SK-N-SH (cell line): Measurements from ENCODE around the gene BRAF. TPM values are rescaled to one million over a fixed set of nuclear protein-coding genes. Genes with fewer than 3 reads are reported as not detected.
"Not testable (repeated sequence)": the region's sequence is repeated elsewhere in the genome, so short reads cannot be mapped to it uniquely, and the experiment has no call there.

Experiments
- CTCF ChIA-PET: fragments of 300-600, 350-600 bp; formaldehyde crosslinking; extraction: SDS; loops from one replicate; lab custom pipeline; 2021; lab: Yijun Ruan, JAX
- POLR2A ChIA-PET: fragments of 350-600 bp; sonication (Branson Sonifier 250); formaldehyde crosslinking; extraction: SDS; loops from one replicate; lab custom pipeline; 2020; ENCODE audit warnings: antibody characterized with exemption, inconsistent platforms; lab: Yijun Ruan, JAX
- DNase-seq: peaks from one replicate; pipeline ENCODE4 v3.0.0; 2012
- H2AFZ ChIP-seq: fragments of 200-600 bp; sonication (generic); 2 replicates; pipeline ENCODE4 v1.8.1; 2016; ENCODE audit warnings: antibody characterized with exemption, mild to moderate bottlenecking, low read depth
- H3F3A ChIP-seq: fragments of 200-600 bp; sonication (generic); replicated peaks from 2 replicates; pipeline ENCODE3; 2016; ENCODE audit warnings: antibody characterized with exemption, mild to moderate bottlenecking; ENCODE audit not compliant: insufficient read depth
- H3K27ac ChIP-seq, 2 experiments: fragments of 200-500 bp in 1 of 2; fragments of 200-600 bp in 1 of 2; sonication (Bioruptor generic) in 1 of 2; sonication (generic), shearing (Covaris generic) in 1 of 2; 2 replicates each; pipeline versions ENCODE4 v1.5.1 to v1.6.1; 2014 to 2016; ENCODE audit warnings: low read depth in 2 of 2, inconsistent platforms in 1 of 2, low read length in 1 of 2, mild to moderate bottlenecking in 1 of 2, mixed read lengths in 1 of 2
- H3K27me3 ChIP-seq: fragments of 200-600 bp; sonication (generic), shearing (Covaris generic); 2 replicates; pipeline ENCODE4 v1.6.1; 2016; ENCODE audit warnings: mixed run types; ENCODE audit not compliant: insufficient read depth
- H3K36me3 ChIP-seq, 2 experiments: fragments of 200-500 bp in 1 of 2; fragments of 200-600 bp in 1 of 2; sonication (Bioruptor generic) in 1 of 2; sonication (generic) in 1 of 2; replicated peaks in 1 of 2; 2 replicates each; pipeline versions ENCODE3 to v1.5.1; 2014 to 2016; ENCODE audit warnings: low read length in 1 of 2, mild to moderate bottlenecking in 1 of 2; ENCODE audit not compliant: insufficient read depth in 2 of 2, control insufficient read depth in 1 of 2
- H3K4me1 ChIP-seq, 2 experiments: fragments of 200-500 bp in 1 of 2; fragments of 200-600 bp in 1 of 2; sonication (Bioruptor generic) in 1 of 2; sonication (generic), shearing (Covaris generic) in 1 of 2; 2 replicates each; pipeline versions ENCODE4 v1.5.1 to v1.6.1; 2014 to 2016; ENCODE audit warnings: low read depth in 1 of 2, low read length in 1 of 2, mixed run types in 1 of 2; ENCODE audit not compliant: insufficient read depth in 2 of 2, control insufficient read depth in 1 of 2
- H3K4me2 ChIP-seq: fragments of 200-600 bp; sonication (generic), shearing (Covaris generic); 2 replicates; pipeline ENCODE4 v1.6.1; 2017; ENCODE audit warnings: mixed run types
- H3K4me3 ChIP-seq, 2 experiments: fragments of 200-500 bp in 1 of 2; fragments of 200-600 bp in 1 of 2; sonication (Bioruptor generic) in 1 of 2; sonication (generic), shearing (Covaris generic) in 1 of 2; 2 replicates each; pipeline versions ENCODE4 v1.5.1 to v1.8.1; 2014 to 2016; ENCODE audit warnings: low read depth in 2 of 2, inconsistent platforms in 1 of 2, low read length in 1 of 2, mild to moderate bottlenecking in 1 of 2, mixed read lengths in 1 of 2, moderate library complexity in 1 of 2
- H3K79me2 ChIP-seq: fragments of 200-600 bp; sonication (generic); 2 replicates; pipeline ENCODE4 v1.8.1; 2017; ENCODE audit warnings: mild to moderate bottlenecking; ENCODE audit not compliant: insufficient read depth
- H3K9ac ChIP-seq: fragments of 200-600 bp; sonication (generic); 2 replicates; pipeline ENCODE4 v1.6.1; 2017; ENCODE audit warnings: mixed run types
- H3K9me2 ChIP-seq: fragments of 200-600 bp; sonication (generic); 2 replicates; pipeline ENCODE4 v1.6.1; 2017; ENCODE audit warnings: mixed run types
- H3K9me3 ChIP-seq: fragments of 200-600 bp; sonication (generic); 2 replicates; pipeline ENCODE4 v1.6.1; 2017; ENCODE audit warnings: mixed run types, mild to moderate bottlenecking, moderate library complexity
- H4K20me1 ChIP-seq: fragments of 200-600 bp; sonication (generic); 2 replicates; pipeline ENCODE4 v1.6.1; 2017; ENCODE audit warnings: mild to moderate bottlenecking, mixed run types; ENCODE audit not compliant: insufficient read depth
- ELF1 ChIP-seq: IDR thresholded peaks from 2 replicates; pipeline ENCODE4 v1.4.0; 2012
- EZH2phosphoT487 ChIP-seq: fragments of 200-600 bp; sonication (generic); IDR thresholded peaks from 2 replicates; pipeline ENCODE4 v1.6.1; 2017; ENCODE audit warnings: low read depth, mixed run types, mild to moderate bottlenecking, antibody characterized with exemption, moderate library complexity, borderline replicate concordance
- GATA2 ChIP-seq: sonication (generic); formaldehyde crosslinking; IDR thresholded peaks from 2 replicates; pipeline ENCODE4 v1.5.0; 2020; ENCODE audit warnings: mild to moderate bottlenecking, missing genetic modification reagents
- MXI1 ChIP-seq: IDR thresholded peaks from 2 replicates; pipeline ENCODE4 v1.6.1; 2012; ENCODE audit warnings: mild to moderate bottlenecking, low read depth, low read length, improper control_type of control experiment
- NFIC ChIP-seq: IDR thresholded peaks from 2 replicates; pipeline ENCODE4 v1.4.0; 2012; ENCODE audit warnings: borderline replicate concordance
- NRF1 ChIP-seq: IDR thresholded peaks from 2 replicates; pipeline ENCODE4 v1.6.1; 2012; ENCODE audit warnings: low read depth, mild to moderate bottlenecking, low read length
- RAD21 ChIP-seq: IDR thresholded peaks from 2 replicates; pipeline ENCODE4 v1.6.1; 2012; ENCODE audit warnings: mild to moderate bottlenecking, low read length
- RCOR1 ChIP-seq: fragments of 150-350 bp; IDR thresholded peaks from 2 replicates; pipeline ENCODE4 v1.6.1; 2017; ENCODE audit warnings: antibody characterized with exemption, low read length
- RXRA ChIP-seq: IDR thresholded peaks from 2 replicates; pipeline ENCODE4 v1.4.0; 2012; ENCODE audit warnings: low read depth, mild to moderate bottlenecking, borderline replicate concordance
- TCF12 ChIP-seq: IDR thresholded peaks from 2 replicates; pipeline ENCODE4 v1.4.0; 2012
- TEAD4 ChIP-seq: IDR thresholded peaks from 2 replicates; pipeline ENCODE4 v1.4.0; 2012; ENCODE audit warnings: mild to moderate bottlenecking, borderline replicate concordance; ENCODE audit not compliant: insufficient read depth
- WGBS: methylation state at CpG from one replicate; pipeline ENCODE4 v1.1.6; 2017; ENCODE audit warnings: low lambda C conversion rate; 5-methylcytosine and 5-hydroxymethylcytosine counted together
- polyA plus RNA-seq, 3 experiments: library from polyadenylated mRNA; depleted of rRNA; stranded (reverse); fragments of >200 nt; gene quantifications; 2 replicates each; pipeline ENCODE4 v1.2.3, GENCODE V29; 2012
- TF ChIP-seq, protein P1 (sequence below): fragments of 150-350 bp; IDR thresholded peaks from 2 replicates; pipeline ENCODE4 v1.6.1; 2016; ENCODE audit warnings: mild to moderate bottlenecking, low read depth, low read length
- TF ChIP-seq, protein P2 (sequence below): IDR thresholded peaks from 2 replicates; pipeline ENCODE4; 2012
- TF ChIP-seq, protein P3 (sequence below): fragments of 200-600 bp; sonication (generic); IDR thresholded peaks from 2 replicates; pipeline ENCODE4 v1.6.1; 2017; ENCODE audit warnings: antibody characterized with exemption, mild to moderate bottlenecking, moderate library complexity
- TF ChIP-seq, protein P4 (sequence below): fragments of 150-350 bp; IDR thresholded peaks from 2 replicates; pipeline ENCODE4 v1.6.1; 2017; ENCODE audit warnings: antibody characterized with exemption, low read length, low read depth, borderline replicate concordance

The BRAF gene
- polyA plus RNA-seq, 1 of the 3 experiments (the other 2 are of a cell fraction): 5.2 TPM

DNA sequence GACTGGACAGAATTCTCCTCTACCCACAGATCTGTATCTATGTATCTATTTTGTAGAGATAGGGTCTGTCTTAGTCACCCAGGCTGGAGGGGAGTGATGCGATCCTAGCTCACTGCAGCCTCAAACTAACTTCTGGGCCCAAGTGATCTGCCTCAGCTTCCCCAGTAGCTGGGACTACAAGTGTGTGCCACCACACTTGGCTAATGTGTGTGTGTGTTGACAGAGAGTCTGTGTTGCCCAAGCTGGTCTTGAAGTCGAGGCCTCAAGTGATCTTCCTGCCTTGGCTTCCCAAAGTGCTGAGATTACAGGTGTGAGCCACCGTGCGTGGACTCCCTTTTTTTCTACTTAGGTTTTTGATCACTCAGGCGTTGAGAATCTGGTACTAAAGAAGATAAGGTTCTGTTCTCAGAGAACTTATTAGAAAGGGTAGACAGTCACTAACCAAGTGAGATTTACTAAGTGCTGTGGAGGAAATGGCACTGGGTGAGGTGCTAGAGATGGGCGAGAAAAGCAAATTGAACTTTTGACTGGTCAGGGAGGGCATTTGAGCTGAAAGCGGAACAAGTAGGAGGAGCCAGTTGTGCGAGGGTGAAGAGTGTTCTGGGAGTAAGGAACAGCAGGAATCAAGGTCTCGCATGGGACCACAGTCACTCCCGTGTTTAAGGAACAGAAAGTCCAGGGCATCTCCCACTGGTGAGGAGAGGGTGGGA is 210.2 kb downstream of the BRAF start:
- H3K9me3 ChIP-seq: no peaks in the 10 kb centered on the region
- ChIA-PET POLR2A (no interaction called here), CTCF (interaction anchor here (3.6 kb wide), 1 partner anchor 12 kb away, joined by 19 read pairs; no protein-coding TSS in a partner anchor)
- no peaks in the 10 kb centered on the region for H3K27me3 ChIP-seq
- no peaks in the 10 kb centered on the region for H3F3A ChIP-seq
- no peak overlapping the region for H3K9ac ChIP-seq
- H4K20me1 ChIP-seq: no peaks in the 10 kb centered on the region
- H3K27ac ChIP-seq: no peak overlapping the region
- H3K9me2 ChIP-seq: no peaks in the 10 kb centered on the region
- TF ChIP-seq GATA2 (CRISPR knock-in tag) (no peak), RXRA (no peak), TEAD4 (no peak), ELF1 (no peak), NRF1 (no peak), RCOR1 (no peak), RAD21 (no peak), MXI1 (no peak), NFIC (no peak), EZH2phosphoT487 (no peak), TCF12 (no peak)
- TF ChIP-seq, protein P1, sequence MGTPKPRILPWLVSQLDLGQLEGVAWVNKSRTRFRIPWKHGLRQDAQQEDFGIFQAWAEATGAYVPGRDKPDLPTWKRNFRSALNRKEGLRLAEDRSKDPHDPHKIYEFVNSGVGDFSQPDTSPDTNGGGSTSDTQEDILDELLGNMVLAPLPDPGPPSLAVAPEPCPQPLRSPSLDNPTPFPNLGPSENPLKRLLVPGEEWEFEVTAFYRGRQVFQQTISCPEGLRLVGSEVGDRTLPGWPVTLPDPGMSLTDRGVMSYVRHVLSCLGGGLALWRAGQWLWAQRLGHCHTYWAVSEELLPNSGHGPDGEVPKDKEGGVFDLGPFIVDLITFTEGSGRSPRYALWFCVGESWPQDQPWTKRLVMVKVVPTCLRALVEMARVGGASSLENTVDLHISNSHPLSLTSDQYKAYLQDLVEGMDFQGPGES: no peak
- TF ChIP-seq, protein P2, sequence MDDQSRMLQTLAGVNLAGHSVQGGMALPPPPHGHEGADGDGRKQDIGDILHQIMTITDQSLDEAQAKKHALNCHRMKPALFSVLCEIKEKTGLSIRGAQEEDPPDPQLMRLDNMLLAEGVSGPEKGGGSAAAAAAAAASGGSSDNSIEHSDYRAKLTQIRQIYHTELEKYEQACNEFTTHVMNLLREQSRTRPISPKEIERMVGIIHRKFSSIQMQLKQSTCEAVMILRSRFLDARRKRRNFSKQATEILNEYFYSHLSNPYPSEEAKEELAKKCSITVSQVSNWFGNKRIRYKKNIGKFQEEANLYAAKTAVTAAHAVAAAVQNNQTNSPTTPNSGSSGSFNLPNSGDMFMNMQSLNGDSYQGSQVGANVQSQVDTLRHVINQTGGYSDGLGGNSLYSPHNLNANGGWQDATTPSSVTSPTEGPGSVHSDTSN: no peak
- TF ChIP-seq, protein P3, sequence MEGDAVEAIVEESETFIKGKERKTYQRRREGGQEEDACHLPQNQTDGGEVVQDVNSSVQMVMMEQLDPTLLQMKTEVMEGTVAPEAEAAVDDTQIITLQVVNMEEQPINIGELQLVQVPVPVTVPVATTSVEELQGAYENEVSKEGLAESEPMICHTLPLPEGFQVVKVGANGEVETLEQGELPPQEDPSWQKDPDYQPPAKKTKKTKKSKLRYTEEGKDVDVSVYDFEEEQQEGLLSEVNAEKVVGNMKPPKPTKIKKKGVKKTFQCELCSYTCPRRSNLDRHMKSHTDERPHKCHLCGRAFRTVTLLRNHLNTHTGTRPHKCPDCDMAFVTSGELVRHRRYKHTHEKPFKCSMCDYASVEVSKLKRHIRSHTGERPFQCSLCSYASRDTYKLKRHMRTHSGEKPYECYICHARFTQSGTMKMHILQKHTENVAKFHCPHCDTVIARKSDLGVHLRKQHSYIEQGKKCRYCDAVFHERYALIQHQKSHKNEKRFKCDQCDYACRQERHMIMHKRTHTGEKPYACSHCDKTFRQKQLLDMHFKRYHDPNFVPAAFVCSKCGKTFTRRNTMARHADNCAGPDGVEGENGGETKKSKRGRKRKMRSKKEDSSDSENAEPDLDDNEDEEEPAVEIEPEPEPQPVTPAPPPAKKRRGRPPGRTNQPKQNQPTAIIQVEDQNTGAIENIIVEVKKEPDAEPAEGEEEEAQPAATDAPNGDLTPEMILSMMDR: no peak
- TF ChIP-seq, protein P4, sequence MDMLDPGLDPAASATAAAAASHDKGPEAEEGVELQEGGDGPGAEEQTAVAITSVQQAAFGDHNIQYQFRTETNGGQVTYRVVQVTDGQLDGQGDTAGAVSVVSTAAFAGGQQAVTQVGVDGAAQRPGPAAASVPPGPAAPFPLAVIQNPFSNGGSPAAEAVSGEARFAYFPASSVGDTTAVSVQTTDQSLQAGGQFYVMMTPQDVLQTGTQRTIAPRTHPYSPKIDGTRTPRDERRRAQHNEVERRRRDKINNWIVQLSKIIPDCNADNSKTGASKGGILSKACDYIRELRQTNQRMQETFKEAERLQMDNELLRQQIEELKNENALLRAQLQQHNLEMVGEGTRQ: no peak
- no peak overlapping the region for H2AFZ ChIP-seq
- no peaks in the 10 kb centered on the region for H3K79me2 ChIP-seq
- WGBS: 91% methylated on average over 10 of the region's 10 CpGs
- no peaks in the 10 kb centered on the region for H3K4me1 ChIP-seq
- no peak overlapping the region for H3K4me3 ChIP-seq
- no peak overlapping the region for H3K4me2 ChIP-seq
- H3K36me3 ChIP-seq: peaks cover 0 to 12% of the 10 kb centered on the region in 2 experiments
- no peak for DNase-seq

DNA sequence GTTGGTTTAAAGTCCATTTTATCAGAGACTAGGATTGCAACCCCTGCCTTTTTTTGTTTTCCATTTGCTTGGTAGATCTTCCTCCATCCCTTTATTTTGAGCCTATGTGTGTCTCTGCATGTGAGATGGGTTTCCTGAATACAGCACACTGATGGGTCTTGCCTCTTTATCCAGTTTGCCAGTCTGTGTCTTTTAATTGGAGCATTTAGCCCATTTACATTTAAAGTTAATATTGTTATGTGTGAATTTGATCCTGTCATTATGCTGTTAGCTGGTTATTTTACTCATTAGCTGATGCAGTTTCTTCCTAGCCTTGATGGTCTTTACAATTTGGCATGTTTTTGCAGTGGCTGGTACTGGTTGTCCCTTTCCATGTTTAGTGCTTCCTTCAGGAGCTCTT is 212.3 kb downstream of the BRAF start:
- H3K4me2 ChIP-seq, H3K79me2 ChIP-seq, H2AFZ ChIP-seq, H3K9ac ChIP-seq, H3K9me2 ChIP-seq, H3F3A ChIP-seq, H3K4me1 ChIP-seq, CTCF ChIA-PET, POLR2A ChIA-PET, H4K20me1 ChIP-seq, DNase-seq, H3K27me3 ChIP-seq, H3K4me3 ChIP-seq, H3K27ac ChIP-seq, H3K9me3 ChIP-seq, H3K36me3 ChIP-seq: not testable (repeated sequence)

DNA sequence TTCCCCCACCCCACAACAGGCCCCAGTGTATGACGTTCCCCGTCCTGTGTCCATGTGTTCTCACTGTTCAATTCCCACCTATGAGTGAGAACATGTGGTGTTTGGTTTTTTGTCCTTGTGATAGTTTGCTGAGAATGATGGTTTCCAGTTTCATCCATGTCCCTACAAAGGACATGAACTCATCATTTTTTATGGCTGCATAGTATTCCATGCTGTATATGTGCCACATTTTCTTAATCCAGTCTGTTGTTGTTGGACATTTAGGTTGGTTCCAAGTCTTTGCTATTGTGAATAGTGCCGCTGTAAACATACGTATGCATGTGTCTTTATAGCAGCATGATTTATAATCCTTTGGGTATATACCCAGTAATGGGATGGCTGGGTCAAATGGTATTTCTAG is 216.0 kb downstream of the BRAF start:
- H3K4me1 ChIP-seq, H3K79me2 ChIP-seq, DNase-seq, H3K4me2 ChIP-seq, H3K27me3 ChIP-seq, H2AFZ ChIP-seq, H3K27ac ChIP-seq, H3K9me3 ChIP-seq, POLR2A ChIA-PET, H3K4me3 ChIP-seq, H3K9me2 ChIP-seq, H3K9ac ChIP-seq, H4K20me1 ChIP-seq: not testable (repeated sequence)
- H3F3A ChIP-seq: peaks cover 20% of the 10 kb centered on the region
- CTCF ChIA-PET: interaction anchor here (0.6 kb wide), 1 partner anchor 8 kb away, joined by 4 read pairs; no protein-coding TSS in a partner anchor
- WGBS: 96% methylated on average over 4 of the region's 4 CpGs
- peaks cover 25 to 32% of the 10 kb centered on the region in 2 experiments for H3K36me3 ChIP-seq
